DND-41 (cell line): ENCODE measurements around the gene FAM222A.

Experiments
- EZH2 ChIP-seq: IDR thresholded peaks from 3 replicates; pipeline ENCODE4 v1.6.1; 2012; ENCODE audit warnings: borderline replicate concordance, low read depth, mild to moderate bottlenecking, moderate library complexity, low read length, inconsistent platforms; ENCODE audit not compliant: severe bottlenecking
- TF ChIP-seq, protein P1 (sequence below): IDR thresholded peaks from 2 replicates; pipeline ENCODE4 v1.5.1; 2012; ENCODE audit warnings: borderline replicate concordance, low read length, moderate library complexity, mild to moderate bottlenecking; ENCODE audit not compliant: poor library complexity, severe bottlenecking; ENCODE audit errors: extremely low read depth

- TF ChIP-seq, protein P1, sequence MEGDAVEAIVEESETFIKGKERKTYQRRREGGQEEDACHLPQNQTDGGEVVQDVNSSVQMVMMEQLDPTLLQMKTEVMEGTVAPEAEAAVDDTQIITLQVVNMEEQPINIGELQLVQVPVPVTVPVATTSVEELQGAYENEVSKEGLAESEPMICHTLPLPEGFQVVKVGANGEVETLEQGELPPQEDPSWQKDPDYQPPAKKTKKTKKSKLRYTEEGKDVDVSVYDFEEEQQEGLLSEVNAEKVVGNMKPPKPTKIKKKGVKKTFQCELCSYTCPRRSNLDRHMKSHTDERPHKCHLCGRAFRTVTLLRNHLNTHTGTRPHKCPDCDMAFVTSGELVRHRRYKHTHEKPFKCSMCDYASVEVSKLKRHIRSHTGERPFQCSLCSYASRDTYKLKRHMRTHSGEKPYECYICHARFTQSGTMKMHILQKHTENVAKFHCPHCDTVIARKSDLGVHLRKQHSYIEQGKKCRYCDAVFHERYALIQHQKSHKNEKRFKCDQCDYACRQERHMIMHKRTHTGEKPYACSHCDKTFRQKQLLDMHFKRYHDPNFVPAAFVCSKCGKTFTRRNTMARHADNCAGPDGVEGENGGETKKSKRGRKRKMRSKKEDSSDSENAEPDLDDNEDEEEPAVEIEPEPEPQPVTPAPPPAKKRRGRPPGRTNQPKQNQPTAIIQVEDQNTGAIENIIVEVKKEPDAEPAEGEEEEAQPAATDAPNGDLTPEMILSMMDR = no peak
- no peak for TF ChIP-seq EZH2
These were observed 59.9 kb downstream of the FAM222A start for GRCh38 chr12:109773384-109774011.
